Raji (cell line): Measurements from ENCODE around the gene CNPPD1.

Experiments used
- POLR2A ChIP-seq: IDR thresholded peaks from 2 replicates; pipeline ENCODE4 v1.6.1; 2011; ENCODE audit warnings: low read depth, low read length, control low read depth; ENCODE audit not compliant: insufficient read depth

CNPPD1 gene

GRCh38 chr2:219175928-219176817, 552 bp downstream of the CNPPD1 start:
- no peak for TF ChIP-seq POLR2A

GRCh38 chr2:219175486-219175885, 1.2 kb downstream of the CNPPD1 start:
- no peak for TF ChIP-seq POLR2A

- TF ChIP-seq POLR2A = no peak
Observed at GRCh38 chr2:219174801-219175200, 1.9 kb downstream of the CNPPD1 start.

DNA sequence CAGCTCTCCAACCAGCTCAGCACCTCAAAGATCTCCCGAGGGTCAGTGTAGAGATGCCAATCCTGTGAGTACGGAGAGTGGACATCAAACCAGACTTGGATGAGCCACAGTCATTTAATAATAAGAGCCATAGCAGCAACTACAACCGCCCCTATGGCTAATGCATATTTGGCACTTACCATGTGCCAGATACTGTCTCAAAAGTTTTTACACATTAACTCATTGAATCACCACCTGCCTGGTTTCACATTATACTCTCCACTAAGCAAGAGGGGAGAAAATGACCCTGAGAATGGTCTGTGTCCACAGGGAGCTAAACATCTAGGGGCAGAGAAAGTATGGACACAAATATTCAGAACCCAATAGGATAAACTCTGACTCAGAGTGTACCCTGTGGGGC, 2.6 kb downstream of the CNPPD1 start:
- TF ChIP-seq POLR2A = no peak

DNA sequence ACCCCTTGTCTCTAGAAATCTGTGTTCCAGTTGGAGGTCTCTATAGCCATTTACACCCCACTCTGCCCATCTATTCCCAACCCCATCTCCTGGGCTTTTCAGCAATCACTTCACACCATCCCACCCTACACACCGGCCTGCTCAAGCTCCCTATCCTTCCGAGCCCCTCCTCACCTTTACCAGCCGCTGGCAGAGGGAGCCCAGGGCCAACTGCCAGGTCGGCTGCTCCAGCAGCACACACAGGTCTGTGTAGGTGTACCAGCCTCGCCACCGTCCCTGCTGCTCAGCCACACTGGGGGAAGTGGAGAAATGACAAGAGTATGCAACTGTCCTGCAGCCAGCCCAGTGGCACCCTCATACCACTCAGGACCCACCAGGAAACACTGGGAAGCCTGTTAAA, 3.5 kb downstream of the CNPPD1 start:
- TF ChIP-seq POLR2A = no peak

- TF ChIP-seq POLR2A = no peak
Observed at GRCh38 chr2:219172231-219173154, 4.2 kb downstream of the CNPPD1 start.

GRCh38 chr2:219171231-219171651, 5.5 kb downstream of the CNPPD1 start:
- TF ChIP-seq POLR2A = no peak

- TF ChIP-seq POLR2A = no peak
Observed at GRCh38 chr2:219169930-219170654, 6.6 kb downstream of the CNPPD1 start, which contains the start of gene SLC23A3. TSS of gene SLC23A3 (minus strand) at chr2:219170029. CDS start at chr2:219169984, 45 bp downstream.

DNA sequence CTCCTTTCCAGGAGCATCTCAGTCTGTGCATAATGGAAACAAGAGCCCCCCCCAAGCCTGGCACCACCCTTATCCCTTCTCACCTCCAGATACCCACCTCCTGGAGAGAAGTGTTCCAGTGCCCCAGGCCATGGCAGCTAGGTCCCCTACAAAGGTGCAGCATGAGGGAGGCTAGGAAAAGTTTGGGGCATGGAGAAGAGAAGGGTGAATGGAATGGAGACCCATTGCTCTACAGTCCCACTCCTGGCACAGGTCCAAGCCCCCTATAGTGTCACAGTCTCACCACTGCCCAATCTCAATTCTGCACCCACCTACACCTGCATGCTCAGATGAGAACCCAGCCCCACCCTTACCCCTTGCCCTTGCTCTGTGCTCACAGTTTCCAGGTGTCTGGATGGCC, 7.8 kb downstream of the CNPPD1 start:
- TF ChIP-seq POLR2A = no peak

GRCh38 chr2:219168526-219168925, 8.2 kb downstream of the CNPPD1 start:
- TF ChIP-seq POLR2A = no peak

DNA sequence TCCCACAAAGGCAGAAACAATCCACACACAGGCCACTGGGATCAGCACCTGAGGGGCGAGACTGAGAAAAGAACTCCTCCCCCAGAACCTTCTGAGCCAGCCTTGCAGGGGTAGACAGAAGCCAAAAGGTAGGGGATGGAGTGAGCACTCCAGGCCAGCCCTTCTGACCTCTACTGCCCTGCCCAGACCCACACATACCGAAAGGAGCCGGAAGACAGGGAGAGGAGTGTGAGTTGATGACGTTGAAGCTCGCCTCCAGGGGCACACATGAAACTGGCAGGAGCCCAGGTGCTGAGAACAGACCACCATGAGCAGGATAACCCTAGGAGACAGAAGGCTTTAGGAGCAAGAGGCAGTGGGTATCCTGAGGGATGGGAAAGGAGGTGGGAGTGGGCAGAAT, 8.7 kb downstream of the CNPPD1 start:
- TF ChIP-seq POLR2A = no peak

- no peak for TF ChIP-seq POLR2A
Observed at GRCh38 chr2:219165058-219165911, 11.4 kb downstream of the CNPPD1 start.

GRCh38 chr2:219163156-219163555, 13.6 kb downstream of the CNPPD1 start:
- no peak for TF ChIP-seq POLR2A

GRCh38 chr2:219161097-219161496, 15.6 kb downstream of the CNPPD1 start:
- no peak for TF ChIP-seq POLR2A
